Erythroblast (primary cell): ENCODE measurements around the gene AJM1.

ENCODE experiments used
- GATA1 ChIP-seq: IDR thresholded peaks from 2 replicates; pipeline ENCODE4 v1.6.1; 2011; ENCODE audit warnings: low read depth, mild to moderate bottlenecking, control low read depth, low read length, moderate library complexity
- POLR2A ChIP-seq: IDR thresholded peaks from 2 replicates; pipeline ENCODE4 v1.6.1; 2011; ENCODE audit warnings: mild to moderate bottlenecking, low read length

DNA sequence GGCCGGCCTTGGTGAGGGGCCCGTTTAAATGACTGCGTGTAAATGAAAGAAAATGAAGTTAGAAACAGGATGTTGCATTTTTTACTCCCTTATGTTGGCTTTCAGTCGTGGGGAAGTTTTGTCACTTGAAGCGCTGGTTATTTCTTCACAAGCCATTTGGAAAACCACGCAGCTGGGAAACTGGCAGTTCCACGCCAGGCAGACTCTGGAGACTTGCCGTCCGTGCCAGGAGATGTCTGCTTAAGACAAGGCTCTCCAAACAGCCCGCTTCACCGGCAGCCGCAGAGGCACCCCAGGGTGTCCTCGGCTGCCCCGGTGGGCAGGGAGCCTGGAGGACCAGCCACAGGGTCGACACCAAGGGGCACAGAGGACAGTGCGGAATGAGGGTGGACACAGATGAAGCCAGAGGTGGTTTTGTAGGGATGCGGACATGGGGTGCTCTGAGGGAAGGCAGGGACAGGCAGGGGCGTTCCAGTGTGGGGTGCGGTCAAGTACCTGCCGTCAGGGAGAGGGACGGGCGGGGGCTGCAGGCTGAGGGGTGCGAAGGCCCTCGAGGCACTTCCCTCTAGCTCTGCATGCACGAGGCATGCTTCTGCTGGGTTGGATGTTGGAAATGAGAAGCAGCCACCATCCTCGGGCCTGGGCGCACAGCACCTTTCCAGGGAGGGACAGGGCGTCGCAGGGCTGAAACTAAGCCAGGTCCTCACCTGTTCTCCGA, 11.1 kb upstream of the AJM1 start:
- TF ChIP-seq POLR2A: no peak
- no peak for TF ChIP-seq GATA1
